Measurements from ENCODE around the gene MYO10.
"Not testable (repeated sequence)": the region's sequence is repeated elsewhere in the genome, so short reads cannot be mapped to it uniquely, and the experiment has no call there.

The MYO10 gene

DNA sequence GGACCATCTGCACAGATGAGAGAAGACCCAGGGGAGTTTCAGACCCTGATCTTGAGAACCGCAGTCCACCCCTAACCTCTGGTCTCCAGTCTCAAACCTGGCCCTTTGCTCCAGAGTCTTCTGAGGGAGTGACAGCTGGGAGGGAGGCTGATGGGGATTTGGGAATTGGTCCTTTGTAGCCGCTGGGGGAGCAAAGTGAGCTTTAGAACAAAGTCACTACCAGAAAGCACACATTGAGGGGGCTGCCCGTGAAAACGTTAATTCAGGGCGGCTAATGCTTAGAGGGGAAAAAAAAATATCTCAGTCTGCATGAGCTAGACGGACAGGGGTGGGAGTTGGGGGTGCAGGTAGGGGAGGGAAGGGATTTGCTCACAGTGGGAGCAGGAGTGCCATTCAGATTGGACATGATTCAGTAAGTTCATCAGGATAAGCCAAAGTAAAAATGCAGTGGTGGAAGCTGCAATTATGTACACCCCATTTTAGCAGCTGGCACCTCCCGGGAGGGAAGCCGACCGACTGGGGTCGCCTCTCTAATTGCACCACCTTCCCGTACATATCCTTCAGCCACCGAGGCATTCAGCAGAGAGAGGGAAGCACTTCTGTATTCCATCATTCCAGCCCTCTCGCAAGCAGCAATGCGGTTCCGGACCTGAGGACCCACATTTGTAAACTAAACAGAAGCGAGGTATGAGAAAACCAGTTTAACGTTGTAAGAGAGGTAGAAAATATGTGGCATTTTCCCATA lies 195.8 kb downstream of the MYO10 start:
- no peak for DNase-seq (ENCODE audit: extremely low spot score)
- ChIA-PET CTCF (no interaction called here), POLR2A (no interaction called here)
- TF ChIP-seq SP1 (IDR thresholded peaks at IDR 0.05) (no peak), FOXM1 (IDR thresholded peaks at IDR 0.05; ENCODE audit: borderline replicate concordance) (no peak)

DNA sequence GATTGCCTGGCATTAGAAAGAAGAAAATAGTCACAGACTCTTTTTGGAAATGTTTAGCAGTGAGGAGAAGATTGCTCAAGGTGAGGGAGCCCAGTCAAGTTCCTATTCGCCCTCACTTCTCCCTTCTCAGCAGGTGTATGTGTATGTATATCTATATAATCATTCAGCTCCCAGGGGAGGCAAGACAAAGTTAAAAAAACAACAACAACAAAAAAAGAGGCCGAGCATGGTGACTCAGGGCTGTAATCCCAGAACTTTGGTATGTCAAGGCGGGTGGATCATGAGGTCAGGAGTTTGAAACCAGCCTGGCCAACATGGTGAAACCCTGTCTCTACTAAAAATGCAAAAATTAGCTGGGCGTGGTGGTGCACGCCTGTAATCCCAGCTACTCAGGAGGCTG lies 197.7 kb downstream of the MYO10 start:
- DNase-seq (ENCODE audit: extremely low spot score); CTCF ChIA-PET; POLR2A ChIA-PET: not testable (repeated sequence)

DNA sequence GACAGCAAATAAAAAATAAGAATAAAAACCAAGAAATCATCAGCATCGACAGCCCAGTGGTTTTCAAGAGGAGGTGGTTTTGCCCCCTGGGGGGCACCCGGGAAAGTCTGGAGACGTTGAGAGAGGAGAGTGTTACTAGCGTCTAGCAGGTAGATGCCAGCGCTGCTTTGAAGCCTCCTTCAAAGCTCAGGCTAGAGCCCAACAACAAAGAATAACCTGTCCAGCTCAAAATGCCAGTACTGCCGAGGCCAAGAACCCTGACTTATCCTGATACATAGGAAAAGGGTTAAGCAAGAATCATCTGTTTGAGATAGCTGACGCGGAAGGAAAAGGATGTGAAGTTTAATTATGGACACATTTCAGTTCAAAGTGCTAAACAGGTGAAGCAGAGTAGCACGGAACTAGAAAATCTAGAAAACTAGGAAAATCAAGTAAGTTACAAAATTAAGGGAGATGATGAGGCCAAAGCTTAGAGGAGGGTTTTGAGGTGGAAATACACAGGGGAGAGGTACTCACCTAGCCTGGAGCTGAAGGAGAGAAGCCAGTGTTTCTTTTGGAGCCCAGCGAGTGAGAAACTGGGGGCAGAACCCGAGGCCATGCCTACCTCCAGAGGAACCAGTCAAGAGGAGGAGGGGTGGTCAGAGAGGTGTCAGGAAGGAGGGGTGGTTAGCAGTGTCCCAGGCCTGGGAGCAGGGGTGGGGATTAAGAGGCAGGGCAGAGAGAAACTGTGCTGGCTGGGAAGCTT lies 198.3 kb downstream of the MYO10 start:
- no peak for DNase-seq (ENCODE audit: extremely low spot score)

DNA sequence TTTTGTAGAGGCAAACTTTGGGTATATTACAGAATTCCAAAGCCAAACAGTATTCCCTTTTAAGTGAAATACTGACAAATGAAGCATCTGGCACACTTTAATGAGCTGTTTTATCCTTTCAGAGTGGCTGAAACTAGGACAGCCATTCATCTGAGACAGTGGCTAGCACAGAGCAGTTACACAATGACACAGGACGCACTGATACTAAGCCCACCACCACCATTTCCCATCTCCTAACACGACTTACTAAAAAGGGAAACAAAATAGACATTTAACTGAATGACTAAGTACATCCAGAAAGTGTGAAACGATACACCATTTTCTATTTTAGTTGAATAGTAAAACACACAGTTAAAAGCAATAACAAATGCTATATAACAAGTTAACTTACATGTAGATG lies 198.9 kb downstream of the MYO10 start:
- ChIA-PET CTCF (interaction anchor here (0.6 to 0.7 kb wide), 2 partner anchors 12 to 33 kb away, joined by 3 read pairs; no protein-coding TSS in a partner anchor), POLR2A (no interaction called here)
- no peak for TF ChIP-seq ELF4 (IDR thresholded peaks at IDR 0.05)
- TF ChIP-seq LEF1 (IDR thresholded peaks at IDR 0.05; ENCODE audit: borderline replicate concordance), result no peak
- TF ChIP-seq TARDBP (IDR thresholded peaks at IDR 0.05), result no peak
- no peak for TF ChIP-seq L3MBTL2 (conservative IDR thresholded peaks at IDR 0.05)
- TF ChIP-seq SUZ12 (IDR thresholded peaks at IDR 0.05), result no peak
- no peak for TF ChIP-seq ARNT (IDR thresholded peaks at IDR 0.05)
- TF ChIP-seq, protein P1, sequence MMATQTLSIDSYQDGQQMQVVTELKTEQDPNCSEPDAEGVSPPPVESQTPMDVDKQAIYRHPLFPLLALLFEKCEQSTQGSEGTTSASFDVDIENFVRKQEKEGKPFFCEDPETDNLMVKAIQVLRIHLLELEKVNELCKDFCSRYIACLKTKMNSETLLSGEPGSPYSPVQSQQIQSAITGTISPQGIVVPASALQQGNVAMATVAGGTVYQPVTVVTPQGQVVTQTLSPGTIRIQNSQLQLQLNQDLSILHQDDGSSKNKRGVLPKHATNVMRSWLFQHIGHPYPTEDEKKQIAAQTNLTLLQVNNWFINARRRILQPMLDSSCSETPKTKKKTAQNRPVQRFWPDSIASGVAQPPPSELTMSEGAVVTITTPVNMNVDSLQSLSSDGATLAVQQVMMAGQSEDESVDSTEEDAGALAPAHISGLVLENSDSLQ (IDR thresholded peaks at IDR 0.05), result no peak
- TF ChIP-seq HDGF (IDR thresholded peaks at IDR 0.05; ENCODE audit: borderline replicate concordance), result no peak
- no peak for DNase-seq (ENCODE audit: extremely low spot score)

More for the DNA sequence above, 198.3 kb downstream of the MYO10 start:
- TF ChIP-seq ELF4 (IDR thresholded peaks at IDR 0.05) (no peak), BHLHE40 (IDR thresholded peaks at IDR 0.05; ENCODE audit: borderline replicate concordance) (no peak), ZNF384 (IDR thresholded peaks at IDR 0.05) (no peak), LEF1 (IDR thresholded peaks at IDR 0.05; ENCODE audit: borderline replicate concordance) (no peak), NFRKB (IDR thresholded peaks at IDR 0.05) (no peak)
- TF ChIP-seq, protein P1 (IDR thresholded peaks at IDR 0.05), result no peak
- CTCF ChIA-PET, result interaction anchor here (0.6 to 0.7 kb wide), 2 partner anchors 11 to 32 kb away, joined by 3 read pairs; no protein-coding TSS in a partner anchor
- POLR2A ChIA-PET, result no interaction called here

DNA sequence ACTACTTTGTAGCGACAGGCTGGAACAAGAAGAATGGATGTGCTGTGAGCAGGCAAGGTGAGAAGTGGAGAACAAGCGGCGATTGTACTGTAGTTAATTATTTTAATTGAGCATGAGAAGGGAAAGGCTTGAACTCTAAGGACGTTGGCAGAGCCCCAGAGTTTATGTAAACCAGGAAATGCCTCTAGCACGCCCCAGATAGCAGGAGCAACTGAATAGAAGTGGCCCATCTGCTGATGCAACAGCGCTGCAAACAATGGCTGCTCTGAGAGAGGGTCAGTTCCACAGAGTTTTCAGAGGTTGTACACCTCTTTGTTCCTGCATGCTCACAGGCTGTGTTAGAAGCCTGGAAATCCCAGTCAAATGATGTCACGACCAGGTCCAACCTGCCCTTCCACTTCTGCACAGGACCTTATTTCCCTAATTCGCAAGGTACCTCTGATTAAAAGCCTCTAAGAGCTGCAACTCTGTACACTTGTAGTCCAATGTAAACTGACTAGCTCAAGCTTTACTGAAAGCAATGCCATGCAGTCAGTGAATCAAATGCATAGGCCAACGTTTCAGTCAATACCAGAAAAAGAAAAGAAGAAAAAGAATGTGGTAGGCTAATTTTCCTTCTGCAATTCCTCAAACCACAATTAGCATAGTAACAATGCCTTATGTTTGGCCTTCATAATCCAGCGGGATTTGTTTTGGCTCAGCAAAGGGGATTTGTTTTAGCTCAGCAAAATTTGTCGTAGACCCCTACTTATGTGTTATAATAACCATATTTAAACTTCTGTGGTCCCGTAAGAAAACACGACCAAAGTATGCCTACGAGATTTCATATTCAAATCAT lies 199.7 kb downstream of the MYO10 start:
- DNase-seq (ENCODE audit: extremely low spot score), result no peak
- CTCF ChIA-PET, result no interaction called here
- TF ChIP-seq FOXK2 (IDR thresholded peaks at IDR 0.05) (no peak), CTBP1 (IDR thresholded peaks at IDR 0.05; ENCODE audit: borderline replicate concordance) (no peak), ARNT (IDR thresholded peaks at IDR 0.05) (no peak), SUZ12 (IDR thresholded peaks at IDR 0.05) (no peak), TARDBP (IDR thresholded peaks at IDR 0.05) (no peak), LEF1 (IDR thresholded peaks at IDR 0.05; ENCODE audit: borderline replicate concordance) (no peak), NFRKB (IDR thresholded peaks at IDR 0.05) (no peak), SP1 (IDR thresholded peaks at IDR 0.05) (no peak), BHLHE40 (IDR thresholded peaks at IDR 0.05; ENCODE audit: borderline replicate concordance) (no peak), HDGF (IDR thresholded peaks at IDR 0.05; ENCODE audit: borderline replicate concordance) (no peak), FOXA1 (IDR thresholded peaks at IDR 0.05) (no peak), ELF4 (IDR thresholded peaks at IDR 0.05) (no peak), L3MBTL2 (conservative IDR thresholded peaks at IDR 0.05) (no peak), ZNF384 (IDR thresholded peaks at IDR 0.05) (no peak), FOXM1 (IDR thresholded peaks at IDR 0.05; ENCODE audit: borderline replicate concordance) (no peak)
- TF ChIP-seq, protein P1 (IDR thresholded peaks at IDR 0.05), result no peak
- POLR2A ChIA-PET, result no interaction called here
